ENCODE results near the gene DCUN1D5.
"Not testable (repeated sequence)": the region's sequence is repeated elsewhere in the genome, so short reads cannot be mapped to it uniquely, and the experiment has no call there.

Gene DCUN1D5

DNA sequence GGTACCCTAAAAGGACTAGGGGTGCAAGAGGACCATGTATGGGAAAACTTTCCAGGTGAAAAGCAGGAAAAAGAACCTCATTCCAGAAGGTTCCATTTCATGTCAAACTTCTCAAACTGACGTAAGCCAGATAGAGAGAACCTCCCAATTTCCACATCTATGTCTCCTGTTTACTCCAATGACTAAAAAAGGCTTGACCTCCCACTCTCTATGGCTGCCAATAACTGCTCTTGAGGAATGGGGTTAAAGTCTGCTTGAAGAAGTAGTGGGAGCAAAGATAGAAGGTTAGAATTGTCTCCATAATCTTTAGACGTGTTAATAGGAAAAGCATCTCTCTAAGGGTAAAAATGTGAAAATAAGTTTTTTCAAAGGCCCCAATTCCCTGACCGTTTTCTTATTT is 38.0 kb downstream of the DCUN1D5 start:
- no peak for DNase-seq

DNA sequence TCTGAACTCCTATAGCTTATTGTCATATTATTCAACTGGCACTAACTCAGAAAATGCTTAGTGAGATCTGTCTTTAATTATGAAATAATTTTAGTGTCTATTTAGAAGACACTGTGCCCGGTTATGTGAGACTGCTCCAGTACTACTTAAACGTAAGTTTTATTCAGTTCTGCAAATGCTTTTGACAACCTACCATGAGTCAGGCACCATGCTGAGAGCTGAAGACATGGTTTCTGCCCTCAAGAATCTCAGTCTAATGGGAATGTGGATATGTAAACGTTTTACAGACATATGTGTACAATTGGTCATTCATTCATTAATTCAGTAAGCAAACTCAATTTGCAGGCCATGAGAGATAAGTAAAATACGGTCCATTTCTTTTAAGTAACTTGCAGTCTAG is 40.0 kb downstream of the DCUN1D5 start:
- DNase-seq = no peak

DNA sequence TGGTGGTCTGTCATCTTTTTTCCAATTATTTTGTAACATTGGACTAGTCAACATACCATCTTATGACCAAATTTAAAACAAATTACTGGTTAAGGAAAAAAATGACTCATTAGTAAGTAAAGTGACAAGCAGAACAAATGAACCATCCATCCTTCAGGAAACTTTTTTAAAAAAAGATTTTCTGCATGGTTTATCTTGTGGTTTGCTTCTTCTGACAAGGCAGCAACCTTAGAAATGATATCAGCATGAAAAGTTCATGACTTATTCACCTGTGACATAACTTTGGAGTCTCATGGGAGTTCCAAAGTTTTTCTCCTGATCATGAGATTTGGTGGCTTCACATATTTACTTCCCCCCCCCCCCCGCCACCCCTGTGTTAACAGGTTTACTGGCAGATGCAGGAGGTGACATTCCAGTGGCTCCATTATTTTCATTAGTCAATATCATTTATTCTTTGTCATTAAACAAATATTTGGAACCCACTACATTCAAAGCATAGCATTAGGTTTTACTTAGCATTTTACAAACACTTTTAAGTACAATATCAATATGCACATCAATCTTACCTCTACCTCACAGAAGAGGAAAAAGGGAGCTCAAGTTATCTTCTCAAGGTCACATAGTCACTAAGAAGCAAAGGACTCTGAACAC is 40.7 kb downstream of the DCUN1D5 start:
- no peak for DNase-seq

DNA sequence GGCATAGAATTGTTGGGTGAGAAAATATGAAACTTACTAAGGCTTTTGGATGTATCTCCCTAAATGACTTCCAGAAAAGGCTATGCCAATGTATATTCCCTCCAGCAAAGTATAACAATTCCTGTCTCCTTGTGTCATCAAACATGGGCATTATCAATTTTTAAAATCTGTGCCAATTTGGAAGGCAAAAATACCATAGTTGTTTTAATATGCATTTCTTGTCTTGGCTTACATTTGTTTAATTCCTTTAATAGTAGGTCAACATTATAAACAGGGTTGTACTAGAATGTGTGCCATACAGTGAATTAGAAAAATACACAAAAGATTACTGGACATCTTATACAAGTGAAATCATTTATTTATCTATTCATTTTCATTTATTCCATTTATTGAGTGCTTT is 41.6 kb downstream of the DCUN1D5 start:
- no peak for DNase-seq

DNA sequence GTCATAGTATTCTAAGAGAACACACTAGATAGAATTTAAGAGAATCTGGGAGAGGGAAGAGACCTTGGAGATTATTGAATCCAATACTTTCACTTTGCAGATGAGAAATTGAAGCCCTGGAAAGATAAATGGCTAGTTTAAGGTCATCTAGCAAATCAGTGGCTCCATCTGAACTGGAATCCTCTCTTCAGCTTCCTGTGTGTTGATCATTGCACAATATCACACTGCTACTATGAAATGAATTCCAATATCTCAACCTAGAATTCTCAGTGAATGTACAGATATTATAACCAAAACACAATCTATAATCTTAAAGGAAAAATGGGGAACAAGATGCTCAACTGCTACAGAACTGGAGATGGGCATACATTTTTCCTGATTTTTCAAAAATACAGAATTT is 44.1 kb downstream of the DCUN1D5 start:
- DNase-seq = no peak

DNA sequence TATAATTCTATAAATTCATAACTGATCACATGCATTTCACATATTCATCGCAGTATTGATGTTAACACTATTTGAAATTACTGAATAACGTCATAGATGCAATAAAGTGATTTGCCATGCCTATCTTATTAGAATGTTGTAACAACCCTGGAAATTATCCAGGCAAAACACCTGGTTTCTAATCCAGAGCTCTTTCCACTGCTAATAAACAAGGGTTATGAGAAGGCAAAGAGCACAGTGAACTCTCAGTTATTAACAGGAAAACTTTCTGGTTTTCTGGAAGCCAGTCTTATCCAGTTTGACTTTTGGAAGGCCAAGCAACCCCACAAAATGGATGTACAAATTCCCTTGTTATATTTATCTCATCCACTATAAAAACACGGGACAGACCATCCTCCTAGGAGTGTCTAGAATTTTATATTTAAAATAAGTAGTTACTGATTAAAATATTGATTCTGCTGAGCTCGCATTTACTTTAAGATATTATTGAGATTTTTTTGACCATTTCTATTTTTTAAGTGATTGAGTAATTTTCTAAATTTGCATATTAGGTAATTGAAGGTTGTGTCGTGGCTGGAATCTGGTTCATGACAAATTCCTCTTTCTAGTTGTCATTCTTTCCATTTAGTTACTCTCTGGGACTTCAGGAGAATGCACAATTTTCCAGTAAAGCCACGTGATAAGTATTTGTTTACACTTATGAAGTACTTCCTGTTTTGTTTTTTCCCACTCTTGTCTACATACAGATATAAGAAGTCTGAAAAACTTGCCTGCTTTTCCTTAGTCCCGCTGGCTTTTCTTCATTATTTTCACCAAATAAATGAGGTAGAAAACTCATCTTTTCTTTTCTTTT is 47.9 kb downstream of the DCUN1D5 start:
- no peak for DNase-seq

DNA sequence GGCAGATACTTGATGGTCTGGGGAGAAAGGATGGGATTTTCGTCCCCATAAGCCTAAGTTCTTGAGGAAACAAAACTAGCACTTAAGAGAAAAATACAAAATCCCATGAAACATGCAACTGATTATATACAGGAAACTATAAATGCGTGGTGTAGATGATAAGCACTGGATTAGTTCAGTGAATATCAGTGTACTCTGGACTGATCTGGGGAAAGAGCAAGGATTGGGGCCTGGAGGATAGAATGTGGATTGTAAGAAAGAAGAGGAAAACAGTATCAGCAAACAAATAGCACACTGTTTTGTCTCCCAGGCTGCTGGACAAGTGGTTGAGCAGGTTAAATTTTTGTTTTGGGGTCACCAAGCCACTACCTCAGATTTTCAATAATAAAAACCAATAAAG is 49.8 kb downstream of the DCUN1D5 start:
- DNase-seq = no peak

DNA sequence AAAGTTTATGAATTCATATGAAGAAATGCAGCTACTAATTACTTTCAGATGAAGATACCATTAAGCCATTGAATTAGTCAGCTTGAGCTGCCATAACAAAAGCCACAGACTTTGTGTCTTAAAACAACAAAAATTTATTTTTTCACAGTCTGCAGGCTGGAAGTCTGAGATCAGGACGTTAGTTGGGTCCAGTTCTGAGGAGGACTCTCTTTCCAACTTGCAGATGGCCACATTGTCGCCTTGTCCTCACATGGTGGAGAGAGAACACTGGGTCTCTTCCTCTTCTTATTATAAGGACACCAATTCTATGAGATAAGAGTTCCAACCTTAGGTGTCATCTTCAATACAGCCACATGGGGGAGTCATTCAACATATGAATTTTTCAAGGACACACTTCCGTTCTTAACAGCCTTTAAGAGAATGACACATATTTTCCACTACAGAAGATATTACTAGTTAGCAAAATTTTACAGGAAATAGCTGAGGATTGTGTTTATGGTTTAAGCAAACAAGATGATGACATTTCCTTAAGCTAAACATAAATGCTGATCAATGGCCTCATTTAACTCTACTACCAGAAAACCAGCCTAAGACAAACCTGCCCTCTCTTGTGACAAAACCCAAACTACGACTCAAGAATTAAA is 56.0 kb downstream of the DCUN1D5 start:
- DNase-seq = no peak

DNA sequence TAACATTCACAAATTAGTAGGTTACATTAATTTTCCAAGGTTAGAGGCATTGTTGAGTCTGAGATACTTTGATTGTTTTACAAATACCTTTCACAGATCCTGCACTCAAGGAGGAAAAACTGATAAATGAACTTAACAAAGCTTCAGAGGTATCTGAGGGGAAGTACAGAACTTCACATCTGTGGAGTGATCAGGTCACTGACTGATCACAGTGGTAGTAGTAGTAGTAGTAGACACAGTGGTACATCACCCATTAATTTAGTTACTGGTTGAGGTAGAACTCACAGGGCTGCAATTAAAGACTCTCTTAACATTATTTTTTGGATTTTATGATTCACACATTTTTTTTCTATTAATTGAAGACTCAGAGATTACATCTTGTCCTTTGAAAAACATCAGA is 56.7 kb downstream of the DCUN1D5 start:
- DNase-seq = no peak

DNA sequence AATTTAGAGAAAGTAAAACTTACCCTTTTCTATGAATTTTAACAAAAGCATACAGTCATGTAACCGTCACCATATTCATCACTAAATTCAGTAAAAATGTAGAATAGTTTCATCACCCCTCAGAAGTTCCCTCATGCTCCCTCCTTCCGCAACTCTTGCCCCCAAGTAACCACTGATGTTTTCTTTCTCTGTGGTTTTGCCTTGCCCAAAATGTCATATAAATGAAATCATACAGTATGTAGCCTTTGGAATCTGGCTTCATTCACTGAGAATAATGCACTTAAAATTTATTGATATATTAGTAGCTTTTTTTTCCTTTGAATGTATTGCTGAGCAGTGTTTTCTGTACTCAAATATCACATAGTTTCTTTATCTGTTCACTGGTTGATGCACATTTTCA is 60.1 kb downstream of the DCUN1D5 start:
- DNase-seq = no peak

DNA sequence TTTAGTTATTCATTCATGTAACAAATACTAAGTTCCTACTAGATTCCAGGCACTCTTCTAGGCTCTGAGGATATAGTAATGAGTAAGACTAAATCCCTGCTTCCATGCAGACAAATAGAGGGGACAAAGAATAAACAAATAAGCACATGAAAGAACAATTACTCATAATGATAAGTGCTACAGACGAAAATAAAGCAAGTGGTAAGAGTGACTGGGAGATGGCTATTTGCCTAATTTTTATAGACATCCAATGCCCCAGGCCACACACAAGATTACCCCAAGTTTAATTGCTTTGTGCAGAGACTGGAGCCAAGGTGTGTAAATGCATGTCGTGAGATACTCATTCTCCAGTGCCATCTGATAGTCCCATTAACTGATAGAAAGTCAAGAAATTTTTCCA is 62.6 kb downstream of the DCUN1D5 start:
- DNase-seq = no peak

DNA sequence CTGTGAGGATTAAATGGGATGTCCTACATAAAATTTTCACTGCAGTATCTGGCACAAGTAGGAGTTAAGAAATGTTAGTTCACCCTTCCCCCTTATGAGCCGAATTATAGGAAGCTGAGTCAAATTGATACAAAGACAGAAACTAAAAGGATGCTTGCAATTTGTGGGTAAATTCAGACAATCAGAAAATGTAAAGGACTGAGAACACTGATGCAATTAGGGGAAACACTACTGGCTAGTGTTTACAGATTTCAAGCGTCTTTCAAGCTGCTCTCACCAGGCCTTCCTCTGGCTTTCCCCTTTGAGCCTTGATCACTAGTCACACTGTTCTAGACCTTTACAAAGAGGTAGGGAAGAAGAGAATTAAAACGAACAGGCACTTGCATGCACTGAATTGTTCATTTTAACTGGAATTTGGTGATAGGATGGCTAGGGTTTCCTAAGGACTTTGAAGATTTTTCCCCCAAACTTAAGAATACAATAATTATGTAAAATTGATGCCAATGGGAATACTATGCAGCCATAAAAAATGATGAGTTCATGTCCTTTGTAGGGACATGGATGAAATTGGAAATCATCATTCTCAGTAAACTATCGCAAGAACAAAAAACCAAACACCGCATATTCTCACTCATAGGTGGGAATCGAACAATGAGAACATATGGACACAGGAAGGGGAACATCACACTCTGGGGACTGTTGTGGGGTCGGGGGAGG is 63.5 kb downstream of the DCUN1D5 start:
- DNase-seq = not testable (repeated sequence)

DNA sequence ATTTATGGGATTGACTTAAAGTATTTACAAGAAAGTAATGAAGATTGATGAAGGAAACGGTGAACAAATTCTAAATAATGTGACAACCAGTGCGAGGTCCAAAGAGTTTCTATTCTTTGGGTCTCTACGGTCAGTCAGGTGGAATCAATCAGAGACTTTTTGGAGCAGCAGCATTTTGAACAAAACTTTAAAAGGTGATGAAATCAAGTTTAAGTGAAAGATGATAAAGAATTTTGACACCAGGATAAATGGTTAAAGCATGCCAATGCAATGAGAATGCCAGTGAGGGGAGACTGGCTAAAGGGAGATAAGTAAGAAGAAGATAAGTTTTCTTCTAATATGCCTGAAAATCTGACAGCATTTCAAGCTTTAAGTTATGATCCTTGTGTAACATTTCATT is 67.9 kb downstream of the DCUN1D5 start:
- no peak for DNase-seq

DNA sequence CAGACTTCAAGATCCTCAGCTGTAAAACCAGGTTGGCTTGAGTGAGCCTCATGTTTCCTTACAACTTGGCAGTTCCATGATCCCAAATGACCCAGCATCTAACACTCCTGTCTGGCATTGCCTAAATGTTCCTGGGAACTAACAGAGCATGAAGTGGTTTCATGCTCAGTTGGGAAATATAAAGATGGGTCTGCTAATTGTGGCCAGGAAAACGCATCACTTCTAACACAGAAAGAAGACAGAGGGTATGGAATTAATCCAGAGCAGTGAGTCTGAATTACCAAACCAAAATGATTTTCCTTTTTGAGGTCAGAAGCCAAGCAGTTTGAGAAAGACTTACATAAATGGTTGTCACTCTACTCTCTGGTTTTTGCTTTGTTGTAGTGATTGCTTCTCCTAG is 75.9 kb downstream of the DCUN1D5 start:
- DNase-seq = no peak

DNA sequence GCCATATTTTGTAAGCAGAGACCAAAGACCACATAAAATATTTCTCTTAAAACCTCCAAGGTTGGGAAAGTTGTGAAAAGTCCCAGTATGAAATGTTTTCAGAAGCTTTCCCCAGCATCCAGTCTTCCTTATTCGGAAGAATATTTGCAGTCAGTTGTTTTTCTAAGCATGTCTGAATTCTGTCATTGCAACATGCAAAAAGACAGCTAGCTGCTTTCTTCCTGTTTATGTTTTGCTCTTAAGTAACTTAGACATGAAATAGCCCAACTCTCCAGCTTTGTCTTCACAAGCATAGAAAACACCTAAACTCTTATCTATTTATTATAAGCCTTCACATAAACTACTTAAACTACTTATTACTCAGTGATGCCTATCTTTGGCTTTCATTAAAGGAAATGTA is 78.5 kb downstream of the DCUN1D5 start:
- no peak for DNase-seq

All from CD4-positive, alpha-beta T cell treated with Interferon gamma for 1 hour (primary cell).